Activated CD4-positive, alpha-beta T cell treated with anti-CD3 and anti-CD28 coated beads, Interleukin-2, amount 10 ng/mL, durations not matched to agents 24 days and 14 days (primary cell): ENCODE data around the gene CNTNAP3. TPM values are rescaled to one million over a fixed set of nuclear protein-coding genes. Genes with fewer than 3 reads are reported as not detected.
"Not testable (repeated sequence)": the region's sequence is repeated elsewhere in the genome, so short reads cannot be mapped to it uniquely, and the experiment has no call there.

ENCODE experiments used
- DNase-seq: peaks from one replicate; pipeline ENCODE4 v3.0.0; 2022
- H3K27ac Mint-ChIP-seq: one replicate; pipeline ENCODE4 v1.8.0; 2022; ENCODE audit warnings: mild to moderate bottlenecking, mixed read lengths
- H3K27me3 Mint-ChIP-seq: one replicate; pipeline ENCODE4 v1.8.0; 2022; ENCODE audit warnings: mixed read lengths
- H3K36me3 Mint-ChIP-seq: one replicate; pipeline ENCODE4 v1.8.0; 2022; ENCODE audit warnings: low read depth, mild to moderate bottlenecking, mixed read lengths
- H3K4me1 Mint-ChIP-seq: one replicate; pipeline ENCODE4 v1.8.0; 2021; ENCODE audit warnings: mixed read lengths
- H3K4me3 Mint-ChIP-seq: one replicate; pipeline ENCODE4 v1.8.0; 2022; ENCODE audit warnings: mild to moderate bottlenecking, moderate library complexity, mixed read lengths
- H3K9me3 Mint-ChIP-seq: one replicate; pipeline ENCODE4 v1.8.0; 2021; ENCODE audit warnings: mixed read lengths
- intact Hi-C: fragments of 100-400 bp; cut with micrococcal nuclease; formaldehyde crosslinking; loops from one replicate; pipeline ENCODE4 v1.15.1; 2023
- total RNA-seq: library from RNA; stranded (reverse); gene quantifications from 2 replicates; pipeline ENCODE4 v1.2.3, GENCODE V29; 2022

The CNTNAP3 gene
- not detected in 2 replicates for total RNA-seq

GRCh38 chr9:39287980-39288379, at the start of gene CNTNAP3:
Gene CNTNAP3 (minus strand): TSS chr9:39288167. CDS start chr9:39288064, 103 bp downstream.
- H3K27me3 Mint-ChIP-seq, intact Hi-C loops, H3K9me3 Mint-ChIP-seq, H3K4me1 Mint-ChIP-seq, H3K27ac Mint-ChIP-seq, H3K36me3 Mint-ChIP-seq: not testable (repeated sequence)
- peak; percentile 27 for DNase-seq
- H3K4me3 Mint-ChIP-seq = peak within 1 kb of the TSS; percentile 35

GRCh38 chr9:39279995-39280394, 8.0 kb downstream of the CNTNAP3 start:
- DNase-seq, H3K36me3 Mint-ChIP-seq, intact Hi-C loops, H3K27ac Mint-ChIP-seq, H3K27me3 Mint-ChIP-seq, H3K4me3 Mint-ChIP-seq, H3K9me3 Mint-ChIP-seq, H3K4me1 Mint-ChIP-seq: not testable (repeated sequence)

DNA sequence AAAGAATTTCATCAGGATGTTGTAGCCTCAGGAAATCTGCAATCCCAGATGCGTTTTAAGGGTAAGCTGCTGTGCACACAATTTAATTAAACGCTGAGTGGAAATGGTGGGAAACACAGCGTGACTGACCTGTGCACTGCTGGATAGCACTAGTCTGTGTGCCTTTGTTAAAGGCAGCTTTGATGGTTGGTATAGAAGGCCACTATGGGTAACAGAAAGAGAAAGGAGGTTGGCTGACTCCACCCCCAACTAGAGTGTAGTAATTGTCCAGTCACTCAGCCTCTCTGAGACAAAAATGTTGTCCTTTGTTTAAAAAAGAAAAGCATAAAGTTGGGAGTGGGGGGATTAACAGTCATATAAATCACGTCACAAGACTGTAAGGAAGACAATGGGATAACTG, 45.5 kb downstream of the CNTNAP3 start:
- H3K9me3 Mint-ChIP-seq, H3K27me3 Mint-ChIP-seq, DNase-seq, H3K4me1 Mint-ChIP-seq, H3K4me3 Mint-ChIP-seq, intact Hi-C loops, H3K27ac Mint-ChIP-seq, H3K36me3 Mint-ChIP-seq: not testable (repeated sequence)

- intact Hi-C loops, H3K27ac Mint-ChIP-seq, H3K9me3 Mint-ChIP-seq, H3K4me3 Mint-ChIP-seq, H3K27me3 Mint-ChIP-seq, H3K4me1 Mint-ChIP-seq, DNase-seq, H3K36me3 Mint-ChIP-seq: not testable (repeated sequence)
Measured at GRCh38 chr9:39232130-39232991, 55.6 kb downstream of the CNTNAP3 start.

DNA sequence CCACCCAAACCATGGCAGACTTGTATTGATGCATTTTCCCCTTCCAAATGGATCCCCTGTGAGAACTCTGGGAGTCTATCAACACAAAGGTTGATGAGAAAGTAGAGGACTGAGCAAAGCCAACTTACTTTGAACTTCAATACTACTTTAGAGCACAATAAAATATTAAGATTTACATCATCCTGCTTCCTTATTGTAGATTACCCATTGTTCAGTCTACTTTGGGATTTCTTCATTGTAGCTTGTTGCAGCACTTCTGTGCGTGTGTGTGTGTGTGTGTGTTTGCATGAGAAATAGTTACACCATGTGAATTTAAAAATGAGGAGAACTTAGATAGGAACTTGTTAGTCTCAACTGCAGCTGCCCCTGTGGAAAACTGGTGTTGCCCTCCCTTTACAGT, 72.0 kb downstream of the CNTNAP3 start:
- DNase-seq, H3K4me3 Mint-ChIP-seq, H3K4me1 Mint-ChIP-seq, H3K27ac Mint-ChIP-seq, H3K9me3 Mint-ChIP-seq, H3K27me3 Mint-ChIP-seq, H3K36me3 Mint-ChIP-seq, intact Hi-C loops: not testable (repeated sequence)

GRCh38 chr9:39209773-39210172, 78.2 kb downstream of the CNTNAP3 start:
- H3K4me1 Mint-ChIP-seq, intact Hi-C loops, H3K9me3 Mint-ChIP-seq, H3K4me3 Mint-ChIP-seq, H3K27me3 Mint-ChIP-seq, H3K27ac Mint-ChIP-seq, DNase-seq, H3K36me3 Mint-ChIP-seq: not testable (repeated sequence)

DNA sequence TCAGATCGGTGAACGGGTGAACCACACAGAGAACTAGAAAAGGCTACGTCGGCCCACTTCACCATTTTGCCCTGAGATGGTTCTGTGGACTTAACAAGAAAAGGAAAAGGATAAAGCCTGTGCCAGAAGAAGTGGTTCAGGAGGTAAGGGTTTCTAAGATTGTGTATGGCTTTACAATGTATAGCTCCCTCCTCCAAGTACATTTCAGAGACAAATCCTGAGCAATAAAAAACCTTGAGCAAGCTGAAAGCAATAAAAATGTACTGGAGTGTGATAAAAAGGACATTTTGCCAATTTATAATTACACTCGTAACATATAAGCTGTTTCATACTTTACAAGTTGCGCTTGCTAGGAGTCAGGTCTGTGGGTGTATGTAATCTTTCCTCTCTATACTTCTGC, 81.3 kb downstream of the CNTNAP3 start:
- H3K9me3 Mint-ChIP-seq, H3K4me3 Mint-ChIP-seq, H3K27ac Mint-ChIP-seq, H3K4me1 Mint-ChIP-seq, H3K27me3 Mint-ChIP-seq, H3K36me3 Mint-ChIP-seq, intact Hi-C loops, DNase-seq: not testable (repeated sequence)

DNA sequence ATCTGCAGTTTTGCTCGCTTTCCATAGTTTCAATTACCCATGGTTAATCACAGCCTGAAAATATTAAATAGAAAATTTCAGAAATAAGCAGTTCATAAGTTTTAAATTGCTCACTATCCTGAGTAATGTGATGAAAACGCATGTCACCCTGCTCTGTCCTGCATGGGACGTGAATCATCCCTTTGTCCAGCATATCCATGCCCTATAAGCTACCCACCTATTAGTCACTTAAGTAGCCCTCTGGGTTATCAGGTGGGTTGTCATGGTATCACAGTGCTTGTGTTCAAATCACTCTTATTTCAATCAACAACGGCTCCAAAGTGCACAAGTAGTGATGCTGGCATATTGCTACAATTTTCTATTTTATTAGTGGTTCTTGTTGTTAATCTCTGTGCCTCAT, 82.1 kb downstream of the CNTNAP3 start:
- intact Hi-C loops, H3K27ac Mint-ChIP-seq, H3K4me1 Mint-ChIP-seq, H3K36me3 Mint-ChIP-seq, H3K4me3 Mint-ChIP-seq, H3K27me3 Mint-ChIP-seq, DNase-seq, H3K9me3 Mint-ChIP-seq: not testable (repeated sequence)

DNA sequence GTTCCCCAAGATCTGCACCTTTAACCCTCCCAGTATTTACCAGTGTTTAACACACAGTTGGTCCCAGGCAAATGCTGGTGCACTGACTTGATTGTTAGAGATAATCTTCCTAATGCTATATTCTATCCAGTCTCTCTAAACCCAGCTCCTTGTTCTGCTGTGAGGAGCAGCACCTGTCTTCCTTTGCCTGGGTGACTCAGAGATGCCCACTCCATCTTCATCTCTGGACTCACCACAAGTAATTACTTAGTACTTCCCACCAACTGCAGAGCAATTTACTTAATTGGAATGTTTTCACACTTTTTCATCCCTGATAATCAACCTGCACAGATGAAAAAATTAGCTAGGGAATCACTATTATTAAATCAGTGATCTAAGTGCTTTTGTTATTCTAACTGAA, 87.6 kb downstream of the CNTNAP3 start:
- H3K4me3 Mint-ChIP-seq, H3K27me3 Mint-ChIP-seq, DNase-seq, H3K9me3 Mint-ChIP-seq, intact Hi-C loops, H3K27ac Mint-ChIP-seq, H3K36me3 Mint-ChIP-seq, H3K4me1 Mint-ChIP-seq: not testable (repeated sequence)

- DNase-seq, H3K4me1 Mint-ChIP-seq, H3K27me3 Mint-ChIP-seq, H3K4me3 Mint-ChIP-seq, H3K27ac Mint-ChIP-seq, H3K36me3 Mint-ChIP-seq, H3K9me3 Mint-ChIP-seq, intact Hi-C loops: not testable (repeated sequence)
Measured at GRCh38 chr9:39198000-39198709, 89.8 kb downstream of the CNTNAP3 start.

- H3K9me3 Mint-ChIP-seq, H3K4me3 Mint-ChIP-seq, H3K27me3 Mint-ChIP-seq, intact Hi-C loops, H3K36me3 Mint-ChIP-seq, DNase-seq, H3K4me1 Mint-ChIP-seq, H3K27ac Mint-ChIP-seq: not testable (repeated sequence)
Measured at GRCh38 chr9:39171370-39171769, 116.6 kb downstream of the CNTNAP3 start.

DNA sequence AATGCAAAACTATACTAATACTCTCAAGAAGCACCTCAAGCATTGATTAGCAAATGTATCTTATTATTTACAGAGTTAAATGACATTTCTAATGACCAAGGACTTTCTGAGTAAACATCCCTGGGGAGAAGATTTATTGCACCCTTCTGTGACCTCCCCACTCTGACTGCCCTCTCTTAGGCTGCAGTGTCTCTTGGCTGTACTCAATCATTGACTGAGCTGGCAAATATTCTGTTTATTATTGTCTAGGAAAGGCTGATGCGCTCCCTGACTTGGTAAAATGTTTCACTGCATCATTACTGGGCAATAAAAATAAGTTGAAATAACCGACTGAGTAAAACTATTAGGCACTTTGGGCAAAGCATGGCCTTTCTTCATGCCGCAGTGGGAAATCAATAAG, 130.3 kb downstream of the CNTNAP3 start:
- H3K36me3 Mint-ChIP-seq, H3K27me3 Mint-ChIP-seq, intact Hi-C loops, H3K27ac Mint-ChIP-seq, DNase-seq, H3K9me3 Mint-ChIP-seq, H3K4me1 Mint-ChIP-seq, H3K4me3 Mint-ChIP-seq: not testable (repeated sequence)

- intact Hi-C loops, H3K9me3 Mint-ChIP-seq: not testable (repeated sequence)
Measured at GRCh38 chr9:39132826-39133552, 155.0 kb downstream of the CNTNAP3 start.

DNA sequence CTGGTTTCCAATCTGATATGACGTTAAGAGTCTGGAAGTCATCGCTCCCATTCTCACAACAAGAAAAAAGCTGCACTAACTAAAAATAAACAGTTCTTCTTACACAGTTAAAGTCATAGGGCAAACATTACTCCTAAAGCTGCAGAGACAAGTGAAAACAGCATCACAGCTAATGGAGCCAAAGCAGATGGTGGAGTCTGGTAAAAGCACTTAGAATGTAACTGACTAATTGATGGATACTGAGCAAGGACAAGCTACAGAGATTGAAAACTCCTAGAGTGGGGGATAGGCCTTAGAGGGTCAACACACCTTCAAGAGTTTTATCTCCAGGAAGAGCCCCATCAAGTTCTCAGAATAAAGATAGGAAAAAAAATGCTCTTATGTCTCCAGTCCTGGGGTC, 166.6 kb downstream of the CNTNAP3 start:
- H3K27me3 Mint-ChIP-seq, H3K9me3 Mint-ChIP-seq, H3K27ac Mint-ChIP-seq, H3K4me1 Mint-ChIP-seq, intact Hi-C loops, DNase-seq, H3K4me3 Mint-ChIP-seq, H3K36me3 Mint-ChIP-seq: not testable (repeated sequence)

More at GRCh38 chr9:39132826-39133552, 155.0 kb downstream of the CNTNAP3 start:
- not testable (repeated sequence) for H3K27ac Mint-ChIP-seq, H3K27me3 Mint-ChIP-seq, H3K4me1 Mint-ChIP-seq, H3K4me3 Mint-ChIP-seq, H3K36me3 Mint-ChIP-seq, DNase-seq
